WTC11 (cell line): Measurements from ENCODE around the gene BBS1. TPM values are rescaled to one million over a fixed set of nuclear protein-coding genes. Genes with fewer than 3 reads are reported as not detected.
A peak's percentile ranks its signal among the peaks of the same experiment; 100 is the strongest.

Experiments
- ATAC-seq: fragments of 200-7000 bp; cut with Tn5 transposase; 2 replicates; pipeline ENCODE4 v1.10.0; 2021; ENCODE audit warnings: mild to moderate bottlenecking, moderate library complexity
- CTCF ChIA-PET: fragments of 300-600 bp; sonication (Branson Sonifier 250); formaldehyde crosslinking; loops from one replicate; lab custom pipeline; 2021; ENCODE audit warnings: antibody characterized with exemption; lab: Charles Lee
- POLR2A ChIA-PET: fragments of 350-600 bp; sonication (Branson Sonifier 250); formaldehyde crosslinking; loops from one replicate; lab custom pipeline; 2021; ENCODE audit warnings: antibody characterized with exemption; lab: Charles Lee
- DNase-seq: peaks from one replicate; pipeline ENCODE4 v3.0.0; 2021; ENCODE audit warnings: low spot score
- H3K27ac Mint-ChIP-seq: 2 replicates; pipeline ENCODE4 v1.8.0; 2021; ENCODE audit warnings: mixed read lengths
- H3K27me3 Mint-ChIP-seq: 2 replicates; pipeline ENCODE4 v1.8.0; 2021; ENCODE audit warnings: low read depth, mild to moderate bottlenecking, moderate library complexity, mixed read lengths
- H3K36me3 Mint-ChIP-seq: 2 replicates; pipeline ENCODE4 v1.8.0; 2021; ENCODE audit warnings: mixed read lengths
- H3K4me1 Mint-ChIP-seq: 2 replicates; pipeline ENCODE4 v1.8.0; 2022; ENCODE audit warnings: mixed read lengths
- H3K4me3 Mint-ChIP-seq: 2 replicates; pipeline ENCODE4 v1.8.0; 2021; ENCODE audit warnings: mild to moderate bottlenecking, moderate library complexity, mixed read lengths
- H3K9me3 Mint-ChIP-seq: 2 replicates; pipeline ENCODE4 v1.8.0; 2021; ENCODE audit warnings: mixed read lengths
- ATF3 ChIP-seq: sonication (generic); formaldehyde crosslinking; conservative IDR thresholded peaks from 2 replicates; pipeline ENCODE4 v1.8.1; 2022; ENCODE audit warnings: mild to moderate bottlenecking, missing genetic modification reagents
- E2F4 ChIP-seq: sonication (generic); formaldehyde crosslinking; IDR thresholded peaks from 2 replicates; pipeline ENCODE4 v1.8.1; 2022; ENCODE audit warnings: low read depth, mild to moderate bottlenecking, moderate library complexity, missing genetic modification reagents, borderline replicate concordance
- ELF4 ChIP-seq: sonication (generic); formaldehyde crosslinking; IDR thresholded peaks from 2 replicates; pipeline ENCODE4 v1.8.1; 2022; ENCODE audit warnings: low read depth, mild to moderate bottlenecking, moderate library complexity, missing genetic modification reagents
- FOXK1 ChIP-seq: sonication (generic); formaldehyde crosslinking; IDR thresholded peaks from 2 replicates; pipeline ENCODE4 v1.8.0; 2022; ENCODE audit warnings: mild to moderate bottlenecking, moderate library complexity, missing genetic modification reagents
- HMGXB4 ChIP-seq: sonication (generic); formaldehyde crosslinking; IDR thresholded peaks from 2 replicates; pipeline ENCODE4 v1.8.1; 2023; ENCODE audit warnings: mild to moderate bottlenecking, moderate library complexity, missing genetic modification reagents
- MLX ChIP-seq: sonication (generic); formaldehyde crosslinking; IDR thresholded peaks from 2 replicates; pipeline ENCODE4 v1.8.1; 2023; ENCODE audit warnings: mild to moderate bottlenecking, missing genetic modification reagents, moderate library complexity
- MXD4 ChIP-seq: fragments of 250-450 bp; sonication (Bioruptor Pico); IDR thresholded peaks from 2 replicates; pipeline ENCODE4 v1.8.0; 2021; ENCODE audit warnings: mild to moderate bottlenecking, moderate library complexity, borderline replicate concordance
- MYBL2 ChIP-seq: sonication (generic); formaldehyde crosslinking; IDR thresholded peaks from 2 replicates; pipeline ENCODE4 v1.8.1; 2023; ENCODE audit warnings: mild to moderate bottlenecking, moderate library complexity, missing genetic modification reagents
- NFYB ChIP-seq: sonication (generic); formaldehyde crosslinking; conservative IDR thresholded peaks from 2 replicates; pipeline ENCODE4 v1.8.0; 2022; ENCODE audit warnings: low read depth, missing genetic modification reagents
- SMAD4 ChIP-seq: sonication (generic); formaldehyde crosslinking; IDR thresholded peaks from 2 replicates; pipeline ENCODE4 v1.8.0; 2022; ENCODE audit warnings: mild to moderate bottlenecking, missing genetic modification reagents
- ZNF317 ChIP-seq: sonication (generic); formaldehyde crosslinking; IDR thresholded peaks from 2 replicates; pipeline ENCODE4 v1.8.1; 2023; ENCODE audit warnings: low read depth, mild to moderate bottlenecking, moderate library complexity, missing genetic modification reagents, borderline replicate concordance
- ZNF416 ChIP-seq: fragments of 250-450 bp; sonication (Bioruptor Pico); IDR thresholded peaks from 2 replicates; pipeline ENCODE4 v1.9.0; 2021; ENCODE audit warnings: mild to moderate bottlenecking, inconsistent platforms
- ZNF423 ChIP-seq: fragments of 250-450 bp; sonication (Bioruptor Pico); IDR thresholded peaks from 2 replicates; pipeline ENCODE4 v2.1.2; 2022; ENCODE audit warnings: mild to moderate bottlenecking, moderate library complexity
- ZNF425 ChIP-seq: fragments of 250-450 bp; sonication (Bioruptor Pico); conservative IDR thresholded peaks from 2 replicates; pipeline ENCODE4 v1.9.0; 2021; ENCODE audit warnings: mild to moderate bottlenecking
- ZNF671 ChIP-seq: fragments of 250-450 bp; sonication (Bioruptor Pico); IDR thresholded peaks from 2 replicates; pipeline ENCODE4 v1.8.0; 2021; ENCODE audit warnings: mild to moderate bottlenecking
- total RNA-seq: library from RNA; stranded (reverse); gene quantifications from 3 replicates; pipeline ENCODE4 v1.2.3, GENCODE V29; 2021

Gene BBS1
- total RNA-seq, 1 experiment from 2014 or later: 26.8 TPM

GRCh38 chr11:66484806-66485380 lies 25.5 kb upstream of the BBS1 start:
- no peak overlapping the region for H3K4me3 Mint-ChIP-seq
- no peak for DNase-seq
- H3K9me3 Mint-ChIP-seq: no peaks in the 10 kb centered on the region
- H3K27ac Mint-ChIP-seq: no peak overlapping the region
- TF ChIP-seq MYBL2 (CRISPR knock-in tag): no peak
- no peak for ATAC-seq
- CTCF ChIA-PET: interaction anchor here (1.1 kb wide), 1 partner anchor 8 kb away, joined by 4 read pairs; no protein-coding TSS in a partner anchor
- POLR2A ChIA-PET: no interaction called here
- H3K27me3 Mint-ChIP-seq: no peaks in the 10 kb centered on the region
- peaks cover 4% of the 10 kb centered on the region; the same call in 1 of the 2 replicates for H3K4me1 Mint-ChIP-seq
- H3K36me3 Mint-ChIP-seq: peaks cover 17% of the 10 kb centered on the region

- H3K27ac Mint-ChIP-seq: peak overlapping the region; percentile 92; the same call in 1 of the 2 replicates
- no peak for DNase-seq
- H3K4me3 Mint-ChIP-seq: no peak overlapping the region
- no peaks in the 10 kb centered on the region for H3K9me3 Mint-ChIP-seq
- ATAC-seq: no peak
- peaks cover 6% of the 10 kb centered on the region for H3K4me1 Mint-ChIP-seq
- peaks cover 12% of the 10 kb centered on the region for H3K36me3 Mint-ChIP-seq
- no peaks in the 10 kb centered on the region for H3K27me3 Mint-ChIP-seq
- TF ChIP-seq ZNF425: no peak
- no peak for TF ChIP-seq SMAD4
- TF ChIP-seq MLX (CRISPR knock-in tag): no peak
- no peak for TF ChIP-seq ZNF416 (CRISPR knock-in tag)
- no peak for TF ChIP-seq HMGXB4 (CRISPR knock-in tag)
- TF ChIP-seq ZNF317 (CRISPR knock-in tag): no peak
- TF ChIP-seq MXD4 (CRISPR knock-in tag): no peak
- no peak for TF ChIP-seq FOXK1 (CRISPR knock-in tag)
- no peak for TF ChIP-seq E2F4 (CRISPR knock-in tag)
- TF ChIP-seq ZNF671 (CRISPR knock-in tag): no peak
- TF ChIP-seq ATF3 (CRISPR knock-in tag): no peak
- no peak for TF ChIP-seq ZNF423 (CRISPR knock-in tag)
- ChIA-PET CTCF (interaction anchor here (1.0 to 1.3 kb wide), 2 partner anchors 103 to 189 kb away, joined by 4 to 5 read pairs; partner anchors contain the start of gene RBM4B), POLR2A (no interaction called here)
Measured at GRCh38 chr11:66488957-66489356, 21.5 kb upstream of the BBS1 start.

GRCh38 chr11:66489636-66490035 lies 20.8 kb upstream of the BBS1 start:
- Mint-ChIP-seq H3K4me3 (no peak overlapping the region), H3K27ac (no peak overlapping the region), H3K36me3 (peaks cover 12% of the 10 kb centered on the region), H3K9me3 (no peaks in the 10 kb centered on the region), H3K4me1 (peaks cover 6% of the 10 kb centered on the region), H3K27me3 (no peaks in the 10 kb centered on the region)
- ChIA-PET CTCF (interaction anchor here (0.6 to 2.8 kb wide), 7 partner anchors 10 to 201 kb away, joined by 3 to 43 read pairs (median 5); partner anchors contain the start of genes CCDC87, CCS, DPP3 and RBM4B), POLR2A (interaction anchor here (0.6 kb wide), 1 partner anchor 13 kb away, joined by 5 read pairs; no protein-coding TSS in a partner anchor)
- no peak for DNase-seq
- no peak for ATAC-seq
- TF ChIP-seq NFYB (CRISPR knock-in tag): no peak
- TF ChIP-seq ZNF423 (CRISPR knock-in tag): peak; percentile 30; the same call in 1 of the 2 replicates
- no peak for TF ChIP-seq ELF4 (CRISPR knock-in tag)
